Right lobe of liver (tissue), 4 donors: ENCODE results near the gene MGAT4A.

Source experiments
- POLR2A ChIP-seq: fragments of 450-650 bp; IDR thresholded peaks from one replicate; pipeline ENCODE4 v1.6.1; 2017; ENCODE audit warnings: antibody characterized with exemption, mild to moderate bottlenecking
- TF ChIP-seq, protein P1 (sequence below), 4 donors: fragments of 200-600 bp in 3 of 4; fragments of 450-650 bp in 1 of 4; IDR thresholded peaks; one replicate each; pipeline versions ENCODE4 v1.5.1 to v1.8.0; 2016 to 2022; ENCODE audit warnings: antibody characterized with exemption in 4 of 4, mild to moderate bottlenecking in 2 of 4
- donor health status: DM: no; HTN: no; CAD: no.
- donor health status: DM: no; HTN: no; CAD: no.
- donor health status: DM: no; HTN: yes; CAD: no.

DNA sequence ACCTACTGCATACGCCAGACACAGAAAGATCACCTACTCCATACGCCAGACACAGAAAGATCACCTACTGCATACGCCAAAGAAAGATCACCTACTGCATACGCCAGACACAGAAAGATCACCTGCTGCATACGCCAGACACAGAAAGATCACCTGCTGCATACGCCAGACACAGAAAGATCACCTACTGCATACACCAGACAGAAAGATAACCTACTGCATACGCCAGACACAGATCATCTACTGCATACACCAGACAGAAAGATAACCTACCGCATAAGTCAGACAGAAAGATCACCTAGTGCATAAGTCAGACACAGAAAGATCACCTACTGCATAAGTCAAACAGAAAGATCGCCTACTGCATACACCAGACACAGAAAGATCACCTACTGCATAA is 148.4 kb downstream of the MGAT4A start:
- TF ChIP-seq, protein P1, sequence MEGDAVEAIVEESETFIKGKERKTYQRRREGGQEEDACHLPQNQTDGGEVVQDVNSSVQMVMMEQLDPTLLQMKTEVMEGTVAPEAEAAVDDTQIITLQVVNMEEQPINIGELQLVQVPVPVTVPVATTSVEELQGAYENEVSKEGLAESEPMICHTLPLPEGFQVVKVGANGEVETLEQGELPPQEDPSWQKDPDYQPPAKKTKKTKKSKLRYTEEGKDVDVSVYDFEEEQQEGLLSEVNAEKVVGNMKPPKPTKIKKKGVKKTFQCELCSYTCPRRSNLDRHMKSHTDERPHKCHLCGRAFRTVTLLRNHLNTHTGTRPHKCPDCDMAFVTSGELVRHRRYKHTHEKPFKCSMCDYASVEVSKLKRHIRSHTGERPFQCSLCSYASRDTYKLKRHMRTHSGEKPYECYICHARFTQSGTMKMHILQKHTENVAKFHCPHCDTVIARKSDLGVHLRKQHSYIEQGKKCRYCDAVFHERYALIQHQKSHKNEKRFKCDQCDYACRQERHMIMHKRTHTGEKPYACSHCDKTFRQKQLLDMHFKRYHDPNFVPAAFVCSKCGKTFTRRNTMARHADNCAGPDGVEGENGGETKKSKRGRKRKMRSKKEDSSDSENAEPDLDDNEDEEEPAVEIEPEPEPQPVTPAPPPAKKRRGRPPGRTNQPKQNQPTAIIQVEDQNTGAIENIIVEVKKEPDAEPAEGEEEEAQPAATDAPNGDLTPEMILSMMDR (IDR thresholded peaks at IDR 0.05) = no peak
- no peak for TF ChIP-seq POLR2A
